OCI-LY3 (cell line): ENCODE results near the gene TNIP1.

ENCODE experiments used
- CTCF ChIP-seq: fragments of 200-600, 300-600 bp; sonication (generic); IDR thresholded peaks from 2 replicates; pipeline ENCODE4 v1.5.1; 2014; ENCODE audit warnings: antibody characterized with exemption, low read length, low read depth
- EZH2phosphoT487 ChIP-seq: fragments of 200-600 bp; shearing (Covaris generic); IDR thresholded peaks from 2 replicates; pipeline ENCODE4 v1.6.1; 2018; ENCODE audit warnings: antibody characterized with exemption, mixed run types, low read depth

GRCh38 chr5:151071848-151072629, 8.8 kb downstream of the TNIP1 start:
- TF ChIP-seq CTCF (no peak), EZH2phosphoT487 (no peak)
